Epithelial cell of proximal tubule (primary cell): Measurements from ENCODE around the gene SLC35B4. TPM values are rescaled to one million over a fixed set of nuclear protein-coding genes. Genes with fewer than 3 reads are reported as not detected.

Experiments
- DNase-seq: peaks from one replicate; pipeline ENCODE4 v3.0.0-alpha.2; 2011; ENCODE audit warnings: low read depth
- H3K4me3 ChIP-seq: 2 replicates; pipeline ENCODE4 v1.5.1; 2011; ENCODE audit warnings: low read depth, mild to moderate bottlenecking, low read length
- total RNA-seq: library from RNA; depleted of rRNA; stranded (reverse); fragments of >200 nt; gene quantifications from 2 replicates; pipeline ENCODE4 v1.2.3, GENCODE V29; 2015
- TF ChIP-seq, protein P1 (sequence below): conservative IDR thresholded peaks from 2 replicates; pipeline ENCODE4 v1.5.1; 2012; ENCODE audit warnings: low read depth, mild to moderate bottlenecking, low read length

The SLC35B4 gene
- total RNA-seq: 9.2 and 11.9 TPM in 2 replicates

DNA sequence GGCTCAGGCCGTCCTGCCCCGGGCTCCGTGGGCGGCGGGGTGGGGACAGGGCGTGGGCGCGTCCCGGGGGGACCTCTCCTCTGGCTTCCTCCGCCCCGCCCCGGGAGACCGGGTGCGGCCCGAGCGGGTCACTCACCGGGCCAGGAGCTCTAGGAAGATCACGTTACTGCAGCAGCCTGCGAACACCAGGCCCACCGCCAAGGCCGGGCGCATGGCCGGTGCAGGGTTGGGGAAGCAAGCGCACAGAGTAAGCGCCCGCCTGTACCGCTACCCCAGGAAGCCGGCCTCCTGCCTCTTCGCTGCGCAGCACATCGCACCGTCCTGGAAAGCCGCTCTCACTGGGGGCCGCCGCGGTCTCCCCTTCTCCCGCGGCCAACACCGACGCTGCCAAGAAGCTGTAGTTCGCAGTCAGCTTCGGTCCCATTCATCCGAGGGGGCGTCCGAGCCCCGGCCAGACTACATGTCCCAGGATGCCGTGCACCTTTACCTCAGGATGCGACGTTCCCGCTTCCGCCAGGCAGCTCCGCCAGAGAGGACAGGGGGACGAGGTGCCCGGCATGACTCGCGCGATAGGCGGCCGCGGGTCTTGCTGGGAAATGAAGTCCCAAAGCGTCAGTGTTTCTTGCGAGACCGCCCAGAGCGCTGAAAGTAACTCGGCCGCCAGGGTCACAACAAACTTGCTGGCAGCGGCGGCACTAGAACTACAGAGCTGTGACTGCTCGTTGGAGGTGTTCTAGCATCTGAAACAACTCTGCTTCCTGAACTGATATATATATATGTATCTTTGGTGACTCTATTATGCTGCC, at the start of gene SLC35B4:
SLC35B4 (minus strand) TSS at position 392 of the 806 bp plus-strand sequence; CDS start at position 213, 179 bp downstream.
- H3K4me3 ChIP-seq: peak within 1 kb of the TSS; percentile 86
- DNase-seq: peak; percentile 72
- TF ChIP-seq, protein P1, sequence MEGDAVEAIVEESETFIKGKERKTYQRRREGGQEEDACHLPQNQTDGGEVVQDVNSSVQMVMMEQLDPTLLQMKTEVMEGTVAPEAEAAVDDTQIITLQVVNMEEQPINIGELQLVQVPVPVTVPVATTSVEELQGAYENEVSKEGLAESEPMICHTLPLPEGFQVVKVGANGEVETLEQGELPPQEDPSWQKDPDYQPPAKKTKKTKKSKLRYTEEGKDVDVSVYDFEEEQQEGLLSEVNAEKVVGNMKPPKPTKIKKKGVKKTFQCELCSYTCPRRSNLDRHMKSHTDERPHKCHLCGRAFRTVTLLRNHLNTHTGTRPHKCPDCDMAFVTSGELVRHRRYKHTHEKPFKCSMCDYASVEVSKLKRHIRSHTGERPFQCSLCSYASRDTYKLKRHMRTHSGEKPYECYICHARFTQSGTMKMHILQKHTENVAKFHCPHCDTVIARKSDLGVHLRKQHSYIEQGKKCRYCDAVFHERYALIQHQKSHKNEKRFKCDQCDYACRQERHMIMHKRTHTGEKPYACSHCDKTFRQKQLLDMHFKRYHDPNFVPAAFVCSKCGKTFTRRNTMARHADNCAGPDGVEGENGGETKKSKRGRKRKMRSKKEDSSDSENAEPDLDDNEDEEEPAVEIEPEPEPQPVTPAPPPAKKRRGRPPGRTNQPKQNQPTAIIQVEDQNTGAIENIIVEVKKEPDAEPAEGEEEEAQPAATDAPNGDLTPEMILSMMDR: peak; percentile 25

DNA sequence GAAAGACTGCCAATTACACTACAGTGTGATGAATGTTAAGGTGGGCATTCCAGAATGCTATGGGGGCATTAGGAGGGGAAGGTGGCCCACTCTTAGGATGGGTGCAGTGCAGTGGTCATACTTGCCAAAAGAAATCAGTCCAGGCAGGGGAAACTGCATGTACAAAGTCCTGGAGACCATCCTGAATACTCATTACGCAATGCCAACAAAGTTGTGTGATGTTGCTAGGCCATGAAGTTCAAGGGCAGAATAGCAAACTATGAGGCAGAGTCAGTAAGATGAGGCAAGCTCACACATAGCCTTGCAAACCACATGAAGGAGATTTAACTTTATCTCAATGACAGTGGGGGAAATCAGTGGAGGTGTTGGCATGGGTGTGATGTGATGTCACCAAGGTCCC, 49.8 kb upstream of the SLC35B4 start:
- H3K4me3 ChIP-seq: no peak overlapping the region
- DNase-seq: no peak
- TF ChIP-seq, protein P1: no peak

DNA sequence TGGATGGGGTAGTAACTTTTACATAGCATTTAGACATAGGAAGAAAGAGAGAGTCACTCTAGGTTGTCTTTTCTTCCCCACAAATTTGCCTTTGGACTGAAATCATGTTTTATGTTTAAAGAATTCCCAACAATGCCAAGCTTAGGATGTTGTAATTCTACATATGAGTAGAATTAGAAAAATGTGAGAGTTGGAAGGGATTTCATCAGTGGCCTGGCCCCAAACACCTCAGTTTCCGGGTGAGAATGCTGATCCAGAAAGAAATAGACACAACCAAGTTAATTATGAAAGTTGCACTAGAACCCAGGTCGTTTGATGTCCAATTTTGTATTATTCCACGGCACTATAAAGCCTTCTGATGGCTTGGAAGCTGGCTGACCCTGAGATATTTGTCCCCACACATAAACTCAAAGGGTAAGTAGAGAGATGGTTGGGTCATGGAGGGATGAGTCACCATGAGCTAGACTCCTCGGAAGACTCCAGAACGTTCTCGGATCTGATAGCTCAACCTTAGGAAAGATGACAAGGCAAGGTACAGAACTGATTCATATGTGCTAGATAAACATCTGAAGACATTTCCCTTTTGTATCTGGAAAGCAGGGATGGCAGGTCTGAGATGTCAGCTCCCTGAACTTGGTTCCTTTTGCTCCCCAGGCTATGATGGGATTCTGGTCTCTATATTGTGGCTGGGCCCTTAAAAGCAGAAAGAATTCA, 48.8 kb upstream of the SLC35B4 start:
- TF ChIP-seq, protein P1: no peak
- no peak for DNase-seq
- H3K4me3 ChIP-seq: no peak overlapping the region

DNA sequence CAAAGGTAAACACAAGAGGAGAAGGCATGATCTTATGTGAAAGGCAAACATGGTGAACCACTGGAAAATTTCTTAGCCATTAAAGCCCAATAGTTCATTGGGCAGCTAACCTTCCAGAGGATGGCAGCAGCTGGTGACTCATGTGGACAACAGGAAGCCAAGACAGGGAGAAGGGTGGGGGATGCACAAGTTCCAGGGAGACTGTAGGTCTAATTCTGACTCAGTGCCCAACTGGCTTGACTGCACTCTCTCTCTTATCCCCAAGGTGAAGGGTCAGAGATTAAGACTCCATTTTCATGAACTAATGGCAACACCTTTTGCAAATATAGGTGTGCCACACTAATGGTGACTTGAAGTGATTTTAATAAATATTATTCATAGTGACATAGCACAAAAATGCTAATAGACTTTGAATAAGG, 47.9 kb upstream of the SLC35B4 start:
- H3K4me3 ChIP-seq: no peak overlapping the region
- TF ChIP-seq, protein P1: no peak
- peak; percentile 78 for DNase-seq

DNA sequence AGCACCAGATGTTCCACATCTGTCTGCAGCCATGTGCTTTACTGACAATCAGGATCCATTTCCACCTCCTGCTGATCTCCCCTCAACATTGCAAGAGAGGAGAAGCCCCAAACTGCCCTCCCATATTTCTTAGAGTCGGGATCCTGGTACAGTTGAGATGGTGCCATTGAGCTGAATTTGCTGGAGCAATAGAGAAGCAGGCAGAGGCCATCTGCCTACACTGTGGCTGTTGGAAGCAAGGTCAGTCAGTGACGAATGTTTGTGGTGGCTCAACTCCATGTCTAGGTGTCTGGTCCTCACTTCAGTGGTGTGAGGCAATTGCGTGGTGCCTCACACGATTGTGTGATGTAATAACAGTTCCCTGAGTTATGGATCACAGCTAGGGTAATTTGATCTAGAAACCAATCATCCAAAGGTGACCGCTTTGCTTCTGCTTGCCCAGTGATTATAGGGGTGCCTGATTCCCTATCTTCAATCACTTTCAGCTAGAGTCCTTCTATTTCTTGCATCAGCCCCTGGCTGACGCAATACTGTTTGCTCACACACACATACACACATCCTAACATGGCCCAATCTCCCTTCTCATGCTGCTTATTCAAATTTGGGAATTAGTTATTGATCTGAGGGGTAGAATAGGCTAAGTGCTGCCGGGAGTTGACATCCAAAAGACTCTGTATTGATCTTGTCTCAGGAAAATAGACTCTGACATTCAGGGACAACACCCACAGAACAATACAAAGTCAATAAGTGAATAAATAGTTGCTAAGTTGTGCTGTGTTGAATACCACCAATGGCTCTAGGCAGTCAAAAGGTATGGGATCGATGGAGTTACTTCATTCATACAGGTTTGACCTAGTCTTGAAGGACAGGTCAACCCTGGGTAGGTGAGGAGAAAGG, 46.1 kb upstream of the SLC35B4 start:
- no peak overlapping the region for H3K4me3 ChIP-seq
- DNase-seq: no peak
- TF ChIP-seq, protein P1: no peak

- DNase-seq: no peak
- no peak overlapping the region for H3K4me3 ChIP-seq
These were observed 43.2 kb upstream of the SLC35B4 start for GRCh38 chr7:134359787-134360432.

More at GRCh38 chr7:134359787-134360432, 43.2 kb upstream of the SLC35B4 start:
- TF ChIP-seq, protein P1: no peak
